Choroid plexus epithelial cell (primary cell): ENCODE data around the gene CASP4.

Experiments used
- DNase-seq: peaks from one replicate; pipeline ENCODE4 v3.0.0-alpha.2; 2010; ENCODE audit warnings: low read depth
- H3K4me3 ChIP-seq: 2 replicates; pipeline ENCODE4 v1.5.1; 2011; ENCODE audit warnings: low read depth, mild to moderate bottlenecking, control low read depth, low read length, moderate library complexity
- TF ChIP-seq, protein P1 (sequence below): conservative IDR thresholded peaks from 2 replicates; pipeline ENCODE4 v1.5.1; 2011; ENCODE audit warnings: low read depth, mild to moderate bottlenecking, control low read depth, inconsistent platforms, low read length, moderate library complexity

Gene CASP4

DNA sequence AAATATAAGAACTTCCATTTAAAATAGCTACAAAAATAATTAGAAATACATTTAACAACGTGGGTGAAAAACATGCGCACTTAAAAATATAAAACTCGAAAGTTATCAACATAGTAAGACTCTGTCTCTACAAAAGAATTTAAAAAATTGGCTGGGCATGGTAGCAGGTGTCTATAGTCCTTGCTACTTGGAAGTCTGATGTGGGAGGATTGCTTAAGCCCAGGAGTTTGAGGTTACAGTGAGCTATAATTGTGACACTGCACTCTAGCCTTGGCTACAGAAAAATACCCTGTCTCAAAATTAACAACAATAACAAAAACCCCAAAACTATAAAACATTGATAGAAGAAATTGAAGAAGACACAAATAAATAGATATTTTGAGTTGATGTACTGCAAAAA lies 56.3 kb downstream of the CASP4 start:
- TF ChIP-seq, protein P1, sequence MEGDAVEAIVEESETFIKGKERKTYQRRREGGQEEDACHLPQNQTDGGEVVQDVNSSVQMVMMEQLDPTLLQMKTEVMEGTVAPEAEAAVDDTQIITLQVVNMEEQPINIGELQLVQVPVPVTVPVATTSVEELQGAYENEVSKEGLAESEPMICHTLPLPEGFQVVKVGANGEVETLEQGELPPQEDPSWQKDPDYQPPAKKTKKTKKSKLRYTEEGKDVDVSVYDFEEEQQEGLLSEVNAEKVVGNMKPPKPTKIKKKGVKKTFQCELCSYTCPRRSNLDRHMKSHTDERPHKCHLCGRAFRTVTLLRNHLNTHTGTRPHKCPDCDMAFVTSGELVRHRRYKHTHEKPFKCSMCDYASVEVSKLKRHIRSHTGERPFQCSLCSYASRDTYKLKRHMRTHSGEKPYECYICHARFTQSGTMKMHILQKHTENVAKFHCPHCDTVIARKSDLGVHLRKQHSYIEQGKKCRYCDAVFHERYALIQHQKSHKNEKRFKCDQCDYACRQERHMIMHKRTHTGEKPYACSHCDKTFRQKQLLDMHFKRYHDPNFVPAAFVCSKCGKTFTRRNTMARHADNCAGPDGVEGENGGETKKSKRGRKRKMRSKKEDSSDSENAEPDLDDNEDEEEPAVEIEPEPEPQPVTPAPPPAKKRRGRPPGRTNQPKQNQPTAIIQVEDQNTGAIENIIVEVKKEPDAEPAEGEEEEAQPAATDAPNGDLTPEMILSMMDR: no peak
- DNase-seq: no peak
- no peak overlapping the region for H3K4me3 ChIP-seq

DNA sequence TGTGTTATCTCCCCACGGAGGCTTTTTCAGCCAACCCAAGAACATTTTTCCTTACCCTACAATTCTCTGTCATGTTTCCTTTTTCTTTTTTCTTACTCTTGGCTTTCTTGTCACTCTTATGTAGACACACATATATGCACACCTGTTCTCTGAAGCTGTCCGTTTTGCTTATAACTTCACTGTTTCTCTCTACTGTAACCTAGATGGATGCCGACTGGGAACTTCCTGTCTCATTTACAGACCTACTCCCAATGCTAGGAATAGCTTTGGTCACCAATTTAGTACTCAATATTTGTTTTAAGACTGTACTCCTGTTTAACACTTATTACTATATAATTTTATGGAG lies 60.2 kb downstream of the CASP4 start:
- TF ChIP-seq, protein P1: no peak
- DNase-seq: no peak
- H3K4me3 ChIP-seq: no peak overlapping the region

DNA sequence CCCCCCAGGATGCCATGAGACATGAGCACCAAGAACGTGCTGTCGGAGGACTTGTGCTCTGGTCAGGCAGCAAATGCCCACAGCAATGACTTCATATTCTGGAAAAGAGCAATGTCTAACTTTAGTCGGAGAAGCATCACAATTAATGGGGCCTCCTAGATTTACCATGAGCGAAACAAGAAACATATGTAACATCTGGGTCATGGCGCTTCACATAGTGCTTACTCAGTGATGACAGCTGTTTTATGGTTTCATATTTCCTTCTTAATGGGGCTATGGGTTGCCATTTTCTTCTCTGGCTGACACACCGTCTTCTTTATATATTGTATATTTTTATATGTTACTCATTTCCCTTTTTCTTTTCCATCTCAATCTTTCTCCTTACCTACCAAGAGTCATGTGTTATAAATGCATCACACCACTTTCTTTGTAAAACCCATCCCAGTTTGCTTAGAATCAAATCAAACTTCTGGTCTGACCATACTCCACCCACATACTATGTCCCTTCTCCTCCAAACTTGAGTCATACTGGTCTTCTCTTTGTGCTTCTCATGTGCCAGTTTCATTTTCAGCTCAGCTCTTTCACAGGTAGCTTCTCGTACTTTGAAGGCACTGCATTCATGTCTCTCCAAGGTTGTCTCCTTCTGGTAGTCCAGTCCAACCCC lies 60.7 kb downstream of the CASP4 start:
- no peak overlapping the region for H3K4me3 ChIP-seq
- TF ChIP-seq, protein P1: no peak
- DNase-seq: no peak

DNA sequence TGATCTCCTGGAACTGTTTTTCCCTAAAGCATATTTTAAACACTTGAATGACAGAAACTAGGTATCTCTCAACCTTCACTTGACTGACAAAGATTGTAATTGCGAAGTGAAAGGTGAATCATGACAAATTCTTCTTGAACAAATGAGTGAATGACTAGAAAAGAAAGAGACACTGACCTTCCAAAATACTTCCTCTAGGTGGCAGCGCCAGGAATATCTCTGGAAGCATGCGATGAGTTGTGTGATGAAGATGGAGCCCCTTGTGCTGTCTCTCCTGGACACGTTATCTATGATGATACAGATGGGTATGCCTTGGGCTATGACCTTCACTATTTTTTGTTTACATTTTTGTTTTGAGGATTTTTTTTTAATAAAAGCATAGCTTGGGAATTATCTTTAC lies 63.1 kb downstream of the CASP4 start:
- no peak for DNase-seq
- no peak overlapping the region for H3K4me3 ChIP-seq
- TF ChIP-seq, protein P1: peak; percentile 37

DNA sequence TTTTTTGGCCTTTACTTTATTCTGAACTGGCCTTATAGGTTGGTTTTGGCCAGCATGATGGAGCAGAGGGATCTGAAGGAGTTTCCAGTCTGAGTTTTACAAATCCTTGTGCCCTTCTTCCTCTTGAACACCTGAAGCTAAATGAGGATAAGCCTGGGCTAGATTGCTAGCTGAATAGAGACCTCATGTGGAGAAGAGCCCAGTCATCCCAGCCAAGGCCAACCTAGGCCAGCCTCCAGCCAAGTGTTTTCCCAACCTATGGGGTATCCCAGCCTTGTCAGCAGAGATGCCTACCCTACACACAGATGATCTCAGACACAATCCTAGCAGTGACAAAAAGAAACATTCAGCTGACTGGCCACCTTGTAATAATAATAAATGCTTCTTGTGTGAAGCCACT lies 69.1 kb downstream of the CASP4 start:
- no peak for DNase-seq
- TF ChIP-seq, protein P1: no peak
- H3K4me3 ChIP-seq: no peak overlapping the region

DNA sequence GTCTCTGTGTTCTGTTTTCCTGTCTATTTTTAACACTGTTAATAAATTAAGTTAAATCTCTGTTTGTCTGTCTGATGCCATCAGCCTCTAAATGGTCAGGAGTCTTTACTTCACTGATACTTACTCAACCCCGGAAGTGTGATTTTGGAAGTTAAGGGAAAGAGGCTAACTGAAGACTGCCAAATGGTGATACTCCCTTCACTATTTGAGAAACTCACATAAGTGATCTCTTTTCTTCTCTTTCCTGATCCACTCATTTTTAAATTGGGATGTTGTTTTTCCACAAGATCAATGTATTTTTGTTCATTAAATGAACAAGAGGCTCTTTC lies 69.7 kb downstream of the CASP4 start:
- H3K4me3 ChIP-seq: no peak overlapping the region
- DNase-seq: peak; percentile 10
- TF ChIP-seq, protein P1: no peak

DNA sequence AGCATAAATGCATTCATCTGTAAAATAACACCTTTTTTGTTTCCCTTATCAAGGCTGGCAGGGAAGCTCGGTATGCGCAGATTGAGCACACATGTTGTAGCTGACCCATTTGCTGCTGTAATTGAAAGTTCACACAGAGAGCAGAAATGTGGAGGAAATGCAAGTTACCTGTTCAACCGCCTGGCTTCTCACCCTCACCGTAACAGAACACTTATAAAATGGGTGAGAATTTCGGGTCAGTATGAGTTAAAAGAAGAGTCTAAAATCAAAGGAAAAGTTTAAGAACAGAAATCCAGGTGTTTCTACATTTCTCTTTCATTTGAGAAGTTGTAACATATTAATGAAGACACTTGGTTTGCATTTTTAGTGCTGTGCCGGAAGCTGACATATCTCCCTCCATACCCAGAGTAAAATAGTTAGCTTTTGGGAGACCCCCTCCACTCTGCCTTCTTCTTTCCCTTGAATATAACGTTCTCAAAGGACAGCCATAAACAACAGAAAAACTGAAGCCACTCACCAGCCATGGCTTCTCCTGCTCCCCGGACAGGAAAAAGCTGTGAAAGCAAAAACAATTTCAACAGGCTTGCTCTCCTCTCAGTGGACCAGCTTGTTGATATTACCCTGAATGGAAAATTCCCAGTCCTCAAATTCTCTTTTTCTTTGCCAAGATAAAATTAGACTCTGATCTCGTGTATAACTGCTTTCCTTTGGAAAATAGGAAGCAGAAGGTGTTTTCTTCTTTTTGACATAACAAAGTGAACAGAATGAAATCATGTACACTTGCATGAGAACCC lies 70.3 kb downstream of the CASP4 start, which contains the start of gene CASP12:
Gene CASP12, minus strand, starts transcription at position 570 of the 794 bp plus-strand sequence.
- TF ChIP-seq, protein P1: no peak
- DNase-seq: peak; percentile 35
- no peak within 1 kb of the TSS for H3K4me3 ChIP-seq
